SK-N-SH (cell line): ENCODE results near the gene NOB1. TPM values are rescaled to one million over a fixed set of nuclear protein-coding genes. Genes with fewer than 3 reads are reported as not detected.

Source experiments
- CTCF ChIA-PET: fragments of 300-600, 350-600 bp; formaldehyde crosslinking; extraction: SDS; loops from one replicate; lab custom pipeline; 2021; lab: Yijun Ruan, JAX
- POLR2A ChIA-PET: fragments of 350-600 bp; sonication (Branson Sonifier 250); formaldehyde crosslinking; extraction: SDS; loops from one replicate; lab custom pipeline; 2020; ENCODE audit warnings: antibody characterized with exemption, inconsistent platforms; lab: Yijun Ruan, JAX
- DNase-seq: peaks from one replicate; pipeline ENCODE4 v3.0.0; 2012
- H2AFZ ChIP-seq: fragments of 200-600 bp; sonication (generic); 2 replicates; pipeline ENCODE4 v1.8.1; 2016; ENCODE audit warnings: antibody characterized with exemption, mild to moderate bottlenecking, low read depth
- H3F3A ChIP-seq: fragments of 200-600 bp; sonication (generic); replicated peaks from 2 replicates; pipeline ENCODE3; 2016; ENCODE audit warnings: antibody characterized with exemption, mild to moderate bottlenecking; ENCODE audit not compliant: insufficient read depth
- H3K27ac ChIP-seq, 2 experiments: fragments of 200-500 bp in 1 of 2; fragments of 200-600 bp in 1 of 2; sonication (Bioruptor generic) in 1 of 2; sonication (generic), shearing (Covaris generic) in 1 of 2; 2 replicates each; pipeline versions ENCODE4 v1.5.1 to v1.6.1; 2014 to 2016; ENCODE audit warnings: low read depth in 2 of 2, inconsistent platforms in 1 of 2, low read length in 1 of 2, mild to moderate bottlenecking in 1 of 2, mixed read lengths in 1 of 2
- H3K27me3 ChIP-seq: fragments of 200-600 bp; sonication (generic), shearing (Covaris generic); 2 replicates; pipeline ENCODE4 v1.6.1; 2016; ENCODE audit warnings: mixed run types; ENCODE audit not compliant: insufficient read depth
- H3K36me3 ChIP-seq, 2 experiments: fragments of 200-500 bp in 1 of 2; fragments of 200-600 bp in 1 of 2; sonication (Bioruptor generic) in 1 of 2; sonication (generic) in 1 of 2; replicated peaks in 1 of 2; 2 replicates each; pipeline versions ENCODE3 to v1.5.1; 2014 to 2016; ENCODE audit warnings: low read length in 1 of 2, mild to moderate bottlenecking in 1 of 2; ENCODE audit not compliant: insufficient read depth in 2 of 2, control insufficient read depth in 1 of 2
- H3K4me1 ChIP-seq, 2 experiments: fragments of 200-500 bp in 1 of 2; fragments of 200-600 bp in 1 of 2; sonication (Bioruptor generic) in 1 of 2; sonication (generic), shearing (Covaris generic) in 1 of 2; 2 replicates each; pipeline versions ENCODE4 v1.5.1 to v1.6.1; 2014 to 2016; ENCODE audit warnings: low read depth in 1 of 2, low read length in 1 of 2, mixed run types in 1 of 2; ENCODE audit not compliant: insufficient read depth in 2 of 2, control insufficient read depth in 1 of 2
- H3K4me2 ChIP-seq: fragments of 200-600 bp; sonication (generic), shearing (Covaris generic); 2 replicates; pipeline ENCODE4 v1.6.1; 2017; ENCODE audit warnings: mixed run types
- H3K4me3 ChIP-seq, 2 experiments: fragments of 200-500 bp in 1 of 2; fragments of 200-600 bp in 1 of 2; sonication (Bioruptor generic) in 1 of 2; sonication (generic), shearing (Covaris generic) in 1 of 2; 2 replicates each; pipeline versions ENCODE4 v1.5.1 to v1.8.1; 2014 to 2016; ENCODE audit warnings: low read depth in 2 of 2, inconsistent platforms in 1 of 2, low read length in 1 of 2, mild to moderate bottlenecking in 1 of 2, mixed read lengths in 1 of 2, moderate library complexity in 1 of 2
- H3K79me2 ChIP-seq: fragments of 200-600 bp; sonication (generic); 2 replicates; pipeline ENCODE4 v1.8.1; 2017; ENCODE audit warnings: mild to moderate bottlenecking; ENCODE audit not compliant: insufficient read depth
- H3K9ac ChIP-seq: fragments of 200-600 bp; sonication (generic); 2 replicates; pipeline ENCODE4 v1.6.1; 2017; ENCODE audit warnings: mixed run types
- H3K9me2 ChIP-seq: fragments of 200-600 bp; sonication (generic); 2 replicates; pipeline ENCODE4 v1.6.1; 2017; ENCODE audit warnings: mixed run types
- H3K9me3 ChIP-seq: fragments of 200-600 bp; sonication (generic); 2 replicates; pipeline ENCODE4 v1.6.1; 2017; ENCODE audit warnings: mixed run types, mild to moderate bottlenecking, moderate library complexity
- H4K20me1 ChIP-seq: fragments of 200-600 bp; sonication (generic); 2 replicates; pipeline ENCODE4 v1.6.1; 2017; ENCODE audit warnings: mild to moderate bottlenecking, mixed run types; ENCODE audit not compliant: insufficient read depth
- CHD2 ChIP-seq: fragments of 150-350 bp; IDR thresholded peaks from 2 replicates; pipeline ENCODE4 v1.6.1; 2018; ENCODE audit warnings: low read length; ENCODE audit not compliant: partially characterized antibody
- CTCF ChIP-seq: fragments of 200-600 bp; sonication (generic); IDR thresholded peaks from 2 replicates; pipeline ENCODE4 v1.6.1; 2017; ENCODE audit warnings: antibody characterized with exemption, mild to moderate bottlenecking, moderate library complexity
- ELF1 ChIP-seq: IDR thresholded peaks from 2 replicates; pipeline ENCODE4 v1.4.0; 2012
- EP300 ChIP-seq, 2 experiments: IDR thresholded peaks; 2 replicates each; pipeline versions ENCODE4 v1.4.0 to v1.6.1; 2012; ENCODE audit warnings: borderline replicate concordance in 1 of 2, low read depth in 1 of 2, low read length in 1 of 2
- FOXM1 ChIP-seq: IDR thresholded peaks from 2 replicates; pipeline ENCODE4 v1.4.0; 2012; ENCODE audit warnings: low read depth, mild to moderate bottlenecking
- GATA2 ChIP-seq: sonication (generic); formaldehyde crosslinking; IDR thresholded peaks from 2 replicates; pipeline ENCODE4 v1.5.0; 2020; ENCODE audit warnings: mild to moderate bottlenecking, missing genetic modification reagents
- MEF2A ChIP-seq: IDR thresholded peaks from 2 replicates; pipeline ENCODE4 v1.4.0; 2012; ENCODE audit warnings: low read depth, borderline replicate concordance
- MXI1 ChIP-seq: IDR thresholded peaks from 2 replicates; pipeline ENCODE4 v1.6.1; 2012; ENCODE audit warnings: mild to moderate bottlenecking, low read depth, low read length, improper control_type of control experiment
- NFIC ChIP-seq: IDR thresholded peaks from 2 replicates; pipeline ENCODE4 v1.4.0; 2012; ENCODE audit warnings: borderline replicate concordance
- PBX3 ChIP-seq: IDR thresholded peaks from 2 replicates; pipeline ENCODE4; 2012
- POLR2AphosphoS5 ChIP-seq: IDR thresholded peaks from 2 replicates; pipeline ENCODE4 v1.6.1; 2012; ENCODE audit warnings: low read depth, low read length
- RAD21 ChIP-seq: IDR thresholded peaks from 2 replicates; pipeline ENCODE4 v1.6.1; 2012; ENCODE audit warnings: mild to moderate bottlenecking, low read length
- RCOR1 ChIP-seq: fragments of 150-350 bp; IDR thresholded peaks from 2 replicates; pipeline ENCODE4 v1.6.1; 2017; ENCODE audit warnings: antibody characterized with exemption, low read length
- RXRA ChIP-seq: IDR thresholded peaks from 2 replicates; pipeline ENCODE4 v1.4.0; 2012; ENCODE audit warnings: low read depth, mild to moderate bottlenecking, borderline replicate concordance
- SIN3A ChIP-seq: IDR thresholded peaks from 2 replicates; pipeline ENCODE4 v1.6.1; 2012; ENCODE audit warnings: low read depth, mild to moderate bottlenecking, low read length, moderate library complexity, borderline replicate concordance
- SMC3 ChIP-seq: IDR thresholded peaks from 2 replicates; pipeline ENCODE4 v1.6.1; 2012; ENCODE audit warnings: low read depth, low read length, improper control_type of control experiment
- TAF1 ChIP-seq: IDR thresholded peaks from 2 replicates; pipeline ENCODE4 v1.6.1; 2012; ENCODE audit warnings: low read depth, mild to moderate bottlenecking, low read length, moderate library complexity, borderline replicate concordance
- TCF12 ChIP-seq: IDR thresholded peaks from 2 replicates; pipeline ENCODE4 v1.4.0; 2012
- TEAD4 ChIP-seq: IDR thresholded peaks from 2 replicates; pipeline ENCODE4 v1.4.0; 2012; ENCODE audit warnings: mild to moderate bottlenecking, borderline replicate concordance; ENCODE audit not compliant: insufficient read depth
- USF2 ChIP-seq: fragments of 150-350 bp; IDR thresholded peaks from 2 replicates; pipeline ENCODE4 v1.6.1; 2017; ENCODE audit warnings: antibody characterized with exemption, low read length, low read depth, borderline replicate concordance
- ZBTB33 ChIP-seq: IDR thresholded peaks from 2 replicates; pipeline ENCODE4 v1.4.0; 2012; ENCODE audit warnings: low read depth, borderline replicate concordance
- WGBS: methylation state at CpG from one replicate; pipeline ENCODE4 v1.1.6; 2017; ENCODE audit warnings: low lambda C conversion rate; 5-methylcytosine and 5-hydroxymethylcytosine counted together
- polyA plus RNA-seq, 3 experiments: library from polyadenylated mRNA; depleted of rRNA; stranded (reverse); fragments of >200 nt; gene quantifications; 2 replicates each; pipeline ENCODE4 v1.2.3, GENCODE V29; 2012

NOB1 gene
- polyA plus RNA-seq, 1 of the 3 experiments (the other 2 are of a cell fraction), result 86.3 TPM

- TF ChIP-seq ZBTB33 (no peak), TCF12 (no peak), USF2 (no peak), FOXM1 (no peak), RCOR1 (no peak), SIN3A (no peak), SMC3 (peak; percentile 56), TAF1 (no peak)
These were observed 45.2 kb downstream of the NOB1 start (continued) for GRCh38 chr16:69709456-69710084.

GRCh38 chr16:69707920-69708683 is 46.6 kb downstream of the NOB1 start:
- H3K9ac ChIP-seq, result no peak overlapping the region
- no peak overlapping the region for H3K4me3 ChIP-seq
- no peaks in the 10 kb centered on the region for H3K27me3 ChIP-seq
- H3K27ac ChIP-seq, result no peak overlapping the region
- H3K9me2 ChIP-seq, result no peaks in the 10 kb centered on the region
- ChIA-PET CTCF (interaction anchor here (0.6 to 6.1 kb wide), 12 partner anchors 9 to 312 kb away, joined by 3 to 67 read pairs (median 4); partner anchors contain the start of gene NOB1), POLR2A (no interaction called here)
- no peaks in the 10 kb centered on the region for H4K20me1 ChIP-seq
- no peak for DNase-seq
- TF ChIP-seq EP300 (IDR thresholded peaks at IDR 0.05; ENCODE audit: borderline replicate concordance in 1 of 2, low read depth in 1 of 2, low read length in 1 of 2), result no peak
- TF ChIP-seq RAD21, result no peak
- no peak for TF ChIP-seq NFIC
- no peak for TF ChIP-seq POLR2AphosphoS5
- no peak for TF ChIP-seq MEF2A
- TF ChIP-seq ELF1, result no peak
- no peak for TF ChIP-seq CTCF
- no peak for TF ChIP-seq RCOR1
- no peak for TF ChIP-seq CHD2
- TF ChIP-seq RXRA, result no peak
- no peak for TF ChIP-seq TAF1
- TF ChIP-seq FOXM1, result no peak
- TF ChIP-seq TEAD4, result no peak
- TF ChIP-seq SIN3A, result no peak
- TF ChIP-seq PBX3, result no peak
- no peak for TF ChIP-seq GATA2 (CRISPR knock-in tag)
- TF ChIP-seq TCF12, result no peak
- TF ChIP-seq MXI1, result no peak
- no peak for TF ChIP-seq USF2
- no peak overlapping the region for H2AFZ ChIP-seq
- H3F3A ChIP-seq, result peaks cover 35% of the 10 kb centered on the region
- H3K4me1 ChIP-seq, result peaks cover 0 to 1% of the 10 kb centered on the region in 2 experiments; a peak in 1 of 4 replicates
- H3K9me3 ChIP-seq, result no peaks in the 10 kb centered on the region
- 94% methylated on average over 10 of the region's 10 CpGs for WGBS
- peaks cover 40 to 56% of the 10 kb centered on the region in 2 experiments for H3K36me3 ChIP-seq
- H3K4me2 ChIP-seq, result no peak overlapping the region
- peaks cover 8% of the 10 kb centered on the region; the same call in 1 of the 2 replicates for H3K79me2 ChIP-seq
